BE2C (cell line): Measurements from ENCODE around the gene HIC1.

Experiments used
- DNase-seq: peaks from one replicate; pipeline ENCODE4 v3.0.0-alpha.2; 2020
- H3K27me3 ChIP-seq: fragments of 250-450 bp; sonication (Bioruptor Pico); 2 replicates; pipeline ENCODE4 v1.5.1; 2020; ENCODE audit warnings: mild to moderate bottlenecking
- H3K36me3 ChIP-seq: fragments of 250-450 bp; sonication (Bioruptor Pico); 2 replicates; pipeline ENCODE4 v1.5.1; 2020; ENCODE audit warnings: mild to moderate bottlenecking
- H3K4me1 ChIP-seq: fragments of 250-450 bp; sonication (Bioruptor Pico); 2 replicates; pipeline ENCODE4 v1.5.1; 2020
- H3K4me3 ChIP-seq: 2 replicates; pipeline ENCODE4 v1.5.1; 2011; ENCODE audit warnings: low read depth, low read length
- H3K9me3 ChIP-seq: fragments of 250-450 bp; sonication (Bioruptor Pico); 2 replicates; pipeline ENCODE4 v1.5.1; 2020
- CTCF ChIP-seq: IDR thresholded peaks from 2 replicates; pipeline ENCODE4 v1.5.1; 2012; ENCODE audit warnings: mild to moderate bottlenecking, low read depth, low read length

HIC1 gene

GRCh38 chr17:2075336-2076086, 20.6 kb downstream of the HIC1 start:
- no peaks in the 10 kb centered on the region for H3K27me3 ChIP-seq
- peak; percentile 58 for DNase-seq
- peaks cover 16% of the 10 kb centered on the region for H3K4me1 ChIP-seq
- H3K36me3 ChIP-seq = no peaks in the 10 kb centered on the region
- no peak overlapping the region for H3K4me3 ChIP-seq
- TF ChIP-seq CTCF = no peak
- H3K9me3 ChIP-seq = no peaks in the 10 kb centered on the region

- TF ChIP-seq CTCF = no peak
- no peak overlapping the region for H3K4me3 ChIP-seq
- H3K27me3 ChIP-seq = no peaks in the 10 kb centered on the region
- peaks cover 16% of the 10 kb centered on the region for H3K4me1 ChIP-seq
- H3K36me3 ChIP-seq = no peaks in the 10 kb centered on the region
- no peaks in the 10 kb centered on the region for H3K9me3 ChIP-seq
- peak; percentile 85 for DNase-seq
Observed at GRCh38 chr17:2076087-2076984, 21.4 kb downstream of the HIC1 start.

- Histone ChIP-seq H3K4me1 (peaks cover 16% of the 10 kb centered on the region), H3K27me3 (no peaks in the 10 kb centered on the region), H3K4me3 (no peak overlapping the region), H3K36me3 (no peaks in the 10 kb centered on the region), H3K9me3 (no peaks in the 10 kb centered on the region)
- DNase-seq = no peak
- no peak for TF ChIP-seq CTCF
Observed at GRCh38 chr17:2077040-2077439, 22.1 kb downstream of the HIC1 start.

- Histone ChIP-seq H3K27me3 (no peaks in the 10 kb centered on the region), H3K4me3 (no peak overlapping the region), H3K4me1 (peaks cover 30% of the 10 kb centered on the region), H3K9me3 (no peaks in the 10 kb centered on the region), H3K36me3 (no peaks in the 10 kb centered on the region)
- TF ChIP-seq CTCF = no peak
- DNase-seq = no peak
Observed at GRCh38 chr17:2081564-2081963, 26.7 kb downstream of the HIC1 start.

GRCh38 chr17:2082003-2082781, 27.3 kb downstream of the HIC1 start:
- no peak for TF ChIP-seq CTCF
- no peaks in the 10 kb centered on the region for H3K36me3 ChIP-seq

More at GRCh38 chr17:2082003-2082781, 27.3 kb downstream of the HIC1 start:
- Histone ChIP-seq H3K4me3 (no peak overlapping the region), H3K4me1 (peaks cover 23% of the 10 kb centered on the region), H3K9me3 (no peaks in the 10 kb centered on the region), H3K27me3 (no peaks in the 10 kb centered on the region)
- peak; percentile 27 for DNase-seq
